HG03521 (cell line): ENCODE measurements around the gene TRIM46.

Source experiments
- ATAC-seq: cut with Tn5 transposase; IDR thresholded peaks from one replicate; pipeline ENCODE4 v1.9.1; 2021; ENCODE audit warnings: mild to moderate bottlenecking, moderate library complexity; ENCODE audit not compliant: unreplicated experiment

Gene TRIM46

GRCh38 chr1:155173478-155174323, at the start of gene TRIM46:
Gene TRIM46 (plus strand): TSS chr1:155173849. CDS start chr1:155173967, 118 bp downstream.
- no peak for ATAC-seq

- ATAC-seq = no peak
Measured at GRCh38 chr1:155124503-155125463, 48.9 kb upstream of the TRIM46 start.

- ATAC-seq = no peak
Measured at GRCh38 chr1:155125511-155125945, 48.1 kb upstream of the TRIM46 start.

- ATAC-seq = no peak
Measured at GRCh38 chr1:155125946-155126555, 47.6 kb upstream of the TRIM46 start.

GRCh38 chr1:155126556-155127104, 47.0 kb upstream of the TRIM46 start:
- no peak for ATAC-seq

GRCh38 chr1:155127105-155127966, 46.3 kb upstream of the TRIM46 start, which contains the start of gene EFNA1:
Gene EFNA1 (plus strand): TSS chr1:155127876. CDS start chr1:155127978, 102 bp downstream.
- no peak for ATAC-seq

GRCh38 chr1:155127967-155128754, 45.5 kb upstream of the TRIM46 start:
- ATAC-seq = no peak

GRCh38 chr1:155128755-155129473, 44.7 kb upstream of the TRIM46 start:
- no peak for ATAC-seq

- no peak for ATAC-seq
Measured at GRCh38 chr1:155130272-155131006, 43.2 kb upstream of the TRIM46 start.

GRCh38 chr1:155131285-155131684, 42.4 kb upstream of the TRIM46 start:
- ATAC-seq = no peak

- no peak for ATAC-seq
Measured at GRCh38 chr1:155131856-155132255, 41.8 kb upstream of the TRIM46 start.

GRCh38 chr1:155133799-155134281, 39.8 kb upstream of the TRIM46 start:
- no peak for ATAC-seq

- no peak for ATAC-seq
Measured at GRCh38 chr1:155134322-155134721, 39.3 kb upstream of the TRIM46 start.

- no peak for ATAC-seq
Measured at GRCh38 chr1:155134880-155135414, 38.7 kb upstream of the TRIM46 start.

GRCh38 chr1:155135415-155136028, 38.1 kb upstream of the TRIM46 start, which contains the start of gene SLC50A1:
Gene SLC50A1 (plus strand): TSS chr1:155135852. CDS start chr1:155135912, 60 bp downstream.
- ATAC-seq = peak; percentile 74

- ATAC-seq = no peak
Measured at GRCh38 chr1:155136748-155137147, 36.9 kb upstream of the TRIM46 start.
